K562 (cell line): ENCODE data around the gene JPH3. TPM values are rescaled to one million over a fixed set of nuclear protein-coding genes. Genes with fewer than 3 reads are reported as not detected.

Source experiments
- ATAC-seq: fragments of 200-7000 bp; cut with Tn5 transposase; 3 replicates; pipeline ENCODE4 v1.9.1; 2020; ENCODE audit warnings: moderate library complexity
- BruUV-seq: library from RNA; stranded (reverse); fragments of 400-500 nt; replicated peaks from 2 replicates; lab custom pipeline; 2021; lab: Mats Ljungman, UMichigan
- CTCF ChIA-PET: fragments of 300-600 bp; formaldehyde crosslinking; extraction: SDS; loops from one replicate; lab custom pipeline; 2021; ENCODE audit warnings: low intra/inter-chr PET ratio; lab: Yijun Ruan, JAX
- POLR2A ChIA-PET: fragments of 300-600, 350-650 bp; sonication (Branson Sonifier 250); formaldehyde crosslinking; extraction: SDS; loops from one replicate; lab custom pipeline; 2021; ENCODE audit warnings: antibody characterized with exemption, inconsistent platforms; lab: Yijun Ruan, JAX
- DNase-seq, 4 experiments: peaks; one replicate each; pipeline versions ENCODE4 v3.0.0 to v3.0.0-alpha.2; 2011 to 2018; ENCODE audit warnings: low spot score in 3 of 4, mixed read lengths in 3 of 4; ENCODE audit errors: extremely low read depth in 1 of 4
- FAIRE-seq: peaks from 2 replicates; lab custom pipeline; 2011; peaks lifted over from hg19 to GRCh38; lab: Jason Lieb, UNC
- H2AFZ ChIP-seq: 2 replicates; pipeline ENCODE4 v1.6.0; 2011; ENCODE audit warnings: low read depth, low read length, control low read depth, inconsistent platforms
- H3K27ac ChIP-seq: fragments of 200-600 bp; 3 replicates; pipeline ENCODE4 v1.8.0; 2011; ENCODE audit warnings: low read depth, mild to moderate bottlenecking, control low read depth, inconsistent platforms, low read length, moderate library complexity, mixed read lengths; ENCODE audit errors: extremely low read depth
- H3K27me3 ChIP-seq, 2 experiments: fragments of 300-600 bp in 1 of 2; 2 replicates in 1 of 2; 3 replicates in 1 of 2; pipeline versions ENCODE4 v1.6.0 to v1.8.0; 2011; ENCODE audit warnings: inconsistent platforms in 2 of 2, low read length in 2 of 2, mild to moderate bottlenecking in 1 of 2, mixed read lengths in 1 of 2, moderate library complexity in 1 of 2; ENCODE audit not compliant: control insufficient read depth in 2 of 2, insufficient read depth in 2 of 2
- H3K36me3 ChIP-seq: fragments of 300-600 bp; 3 replicates; pipeline ENCODE4 v1.8.0; 2011; ENCODE audit warnings: mild to moderate bottlenecking, low read length, inconsistent platforms; ENCODE audit not compliant: control insufficient read depth, insufficient read depth
- H3K4me1 ChIP-seq, 2 experiments: fragments of 200-600 bp in 1 of 2; replicated peaks in 1 of 2; 2 replicates in 1 of 2; 3 replicates in 1 of 2; pipeline versions ENCODE4 v1.5.1 to v1.8.0; 2011; ENCODE audit warnings: inconsistent platforms in 2 of 2, low read length in 2 of 2, mild to moderate bottlenecking in 1 of 2, mixed read lengths in 1 of 2, moderate library complexity in 1 of 2; ENCODE audit not compliant: control insufficient read depth in 2 of 2, insufficient read depth in 2 of 2
- H3K4me2 ChIP-seq: 2 replicates; pipeline ENCODE4 v1.6.1; 2011; ENCODE audit warnings: low read length, control low read depth, inconsistent platforms, mixed read lengths; ENCODE audit not compliant: insufficient read depth
- H3K4me3 ChIP-seq: fragments of 200-600 bp; sonication (generic), shearing (Covaris generic); 2 replicates; pipeline ENCODE4 v1.5.1; 2016; ENCODE audit warnings: control low read depth, inconsistent platforms
- H3K79me2 ChIP-seq: fragments of 200-600 bp; 3 replicates; pipeline ENCODE4 v1.8.0; 2011; ENCODE audit warnings: low read length, inconsistent platforms; ENCODE audit not compliant: control insufficient read depth, insufficient read depth
- H3K9ac ChIP-seq, 2 experiments: 2 replicates each; pipeline versions ENCODE4 v1.6.0 to v1.6.1; 2011; ENCODE audit warnings: low read depth in 2 of 2, low read length in 2 of 2, control low read depth in 1 of 2, inconsistent platforms in 1 of 2, mild to moderate bottlenecking in 1 of 2, mixed read lengths in 1 of 2; ENCODE audit not compliant: insufficient read depth in 1 of 2
- H3K9me1 ChIP-seq: one replicate; pipeline ENCODE4 v1.6.0; 2011; ENCODE audit warnings: inconsistent platforms, mild to moderate bottlenecking, low read length, moderate library complexity; ENCODE audit not compliant: control insufficient read depth, insufficient read depth
- H3K9me3 ChIP-seq: replicated peaks from 2 replicates; pipeline ENCODE4 v1.5.1; 2011; ENCODE audit warnings: low read depth, low read length, inconsistent platforms; ENCODE audit not compliant: control insufficient read depth, insufficient read depth
- H4K20me1 ChIP-seq: replicated peaks from 2 replicates; pipeline ENCODE4 v1.6.1; 2011; ENCODE audit warnings: low read length, inconsistent platforms, mixed read lengths; ENCODE audit not compliant: control insufficient read depth, insufficient read depth
- POLR2G ChIP-seq: fragments of 200-400 bp; formaldehyde crosslinking; IDR thresholded peaks from 2 replicates; pipeline ENCODE4 v1.6.1; 2017; ENCODE audit warnings: low read depth, mild to moderate bottlenecking, antibody characterized with exemption, low read length, moderate library complexity
- TRIM28 ChIP-seq: fragments of 450-650 bp; IDR thresholded peaks from 2 replicates; pipeline ENCODE4 v1.6.1; 2017
- ZBTB26 ChIP-seq: fragments of 450-650 bp; formaldehyde crosslinking; IDR thresholded peaks from 2 replicates; pipeline ENCODE4 v1.4.0; 2022; ENCODE audit warnings: missing genetic modification characterization
- ZNF184 ChIP-seq: sonication (generic); formaldehyde crosslinking; IDR thresholded peaks from 2 replicates; pipeline ENCODE4 v1.5.0; 2020; ENCODE audit warnings: missing genetic modification reagents
- ZNF57 ChIP-seq: fragments of 450-650 bp; formaldehyde crosslinking; IDR thresholded peaks from 2 replicates; pipeline ENCODE4 v1.4.0; 2020; ENCODE audit warnings: mild to moderate bottlenecking, moderate library complexity
- WGBS: fragments of 100-300 bp; shearing (Covaris generic); methylation state at CpG from one replicate; pipeline ENCODE4 v1.1.6; 2016; ENCODE audit warnings: low coverage, mixed read lengths; ENCODE audit not compliant: insufficient coverage; ENCODE audit errors: missing lambda C conversion rate; 5-methylcytosine and 5-hydroxymethylcytosine counted together
- in situ Hi-C: fragments of 300-500 bp; cut with MboI; formaldehyde crosslinking; loops from 4 replicates; pipeline ENCODE4 v1.15.0; 2018; ENCODE audit warnings: inconsistent platforms, mixed read lengths
- intact Hi-C: fragments of 100-400 bp; cut with micrococcal nuclease; formaldehyde crosslinking; loops from 2 replicates; pipeline ENCODE4 v1.14.2; 2022
- polyA plus RNA-seq, 8 experiments: library from polyadenylated mRNA; depleted of rRNA in 4 of 8; stranded (reverse) in 5 of 8; unstranded in 3 of 8; fragments of >200 nt; fragmentation: Nextera tagmentation in 2 of 8; fragmentation: Illumina TruSeq in 1 of 8; extraction: Ambion mirVana in 2 of 8; extraction: Trizol in 1 of 8; gene quantifications; 2 replicates each; pipeline versions ENCODE4 v1.2.1 to v1.2.3, GENCODE V29; 2011 to 2014; ENCODE audit warnings: inconsistent platforms in 1 of 8, missing spikeins in 1 of 8
- total RNA-seq, 7 experiments: library from RNA; depleted of rRNA in 6 of 7; stranded (reverse); fragments of >200 nt in 6 of 7; fragmentation: Illumina TruSeq in 2 of 7; extraction: Trizol in 2 of 7; gene quantifications; 2 replicates each; pipeline versions ENCODE4 v1.2.1 to v1.2.3, GENCODE V29; 2011 to 2021; ENCODE audit warnings: low replicate concordance in 1 of 7

The JPH3 gene
- total and polyA plus RNA-seq, 9 of the 15 experiments (the other 6 are each of a cell fraction or from before 2014, with no cell fraction given) = 0.01 TPM; not detected in 8

- TF ChIP-seq ZBTB26 (CRISPR knock-in tag) (no peak), TRIM28 (no peak), ZNF57 (CRISPR knock-in tag) (no peak)
- TF ChIP-seq, all 486 proteins: peak for 0
These were observed 83.5 kb downstream of the JPH3 start (continued) for GRCh38 chr16:87685766-87686165.

- H3K9me1 ChIP-seq = no peaks in the 10 kb centered on the region
- WGBS = 15% methylated on average over 12 of the region's 13 CpGs
- H2AFZ ChIP-seq = no peak overlapping the region
- POLR2A ChIA-PET = interaction anchor here (0.8 kb wide), 1 partner anchor 892 kb away, joined by 4 read pairs; no protein-coding TSS in a partner anchor
- H3K9me3 ChIP-seq = no peaks in the 10 kb centered on the region
- H3K9ac ChIP-seq = no peak overlapping the region
- H3K4me3 ChIP-seq = no peak overlapping the region
- H3K79me2 ChIP-seq = no peaks in the 10 kb centered on the region
- BruUV-seq = no TSS peak
- DNase-seq (no peak), ATAC-seq (no peak), FAIRE-seq (no peak)
- CTCF ChIA-PET = no interaction called here
- in situ Hi-C loops = no loop called here
- intact Hi-C loops = no loop called here
- no peaks in the 10 kb centered on the region for H3K36me3 ChIP-seq
- H3K4me1 ChIP-seq = peaks cover 0 to 48% of the 10 kb centered on the region in 2 experiments; a peak in 2 of 5 replicates
- H3K27ac ChIP-seq = no peak overlapping the region
- peaks cover 8% of the 10 kb centered on the region for H4K20me1 ChIP-seq
- H3K4me2 ChIP-seq = no peak overlapping the region
- peak; percentile 13; the same call in 1 of the 2 replicates for TF ChIP-seq POLR2G
- no peak for TF ChIP-seq ZNF184 (CRISPR knock-in tag)
- peaks cover 22 to 69% of the 10 kb centered on the region in 2 experiments; a peak in 4 of 5 replicates for H3K27me3 ChIP-seq
These were observed 84.4 kb downstream of the JPH3 start for GRCh38 chr16:87686697-87687096.
